ENCODE results near the gene SH3D21.

Gene SH3D21

GRCh38 chr1:36306210-36306901, at the start of gene SH3D21:
SH3D21 (plus strand) TSS chr1:36306368; CDS start chr1:36306421, 53 bp downstream.
- DNase-seq (ENCODE audit: low read depth in 3 of 3, low spot score in 1 of 3), result no peak

GRCh38 chr1:36256558-36257374, 49.4 kb upstream of the SH3D21 start:
- DNase-seq (ENCODE audit: low read depth in 3 of 3, low spot score in 1 of 3), result no peak

GRCh38 chr1:36257375-36257767, 48.8 kb upstream of the SH3D21 start:
- DNase-seq (ENCODE audit: low read depth in 3 of 3, low spot score in 1 of 3), result no peak

GRCh38 chr1:36258960-36259344, 47.2 kb upstream of the SH3D21 start:
- no peak for DNase-seq (ENCODE audit: low read depth in 3 of 3, low spot score in 1 of 3)

GRCh38 chr1:36268981-36269380, 37.2 kb upstream of the SH3D21 start:
- no peak for DNase-seq (ENCODE audit: low read depth in 3 of 3, low spot score in 1 of 3)

GRCh38 chr1:36269408-36269838, 36.7 kb upstream of the SH3D21 start:
- no peak for DNase-seq (ENCODE audit: low read depth in 3 of 3, low spot score in 1 of 3)

- DNase-seq (ENCODE audit: low read depth in 3 of 3, low spot score in 1 of 3), result no peak
These were observed 33.1 kb upstream of the SH3D21 start for GRCh38 chr1:36273024-36273423.

- no peak for DNase-seq (ENCODE audit: low read depth in 3 of 3, low spot score in 1 of 3)
These were observed 32.0 kb upstream of the SH3D21 start for GRCh38 chr1:36274201-36274600.

GRCh38 chr1:36276688-36277087, 29.5 kb upstream of the SH3D21 start:
- DNase-seq (ENCODE audit: low read depth in 3 of 3, low spot score in 1 of 3), result no peak

- DNase-seq (ENCODE audit: low read depth in 3 of 3, low spot score in 1 of 3), result no peak
These were observed 26.9 kb upstream of the SH3D21 start for GRCh38 chr1:36279110-36279788.

- DNase-seq (ENCODE audit: low read depth in 3 of 3, low spot score in 1 of 3), result no peak
These were observed 26.3 kb upstream of the SH3D21 start for GRCh38 chr1:36279789-36280296.

GRCh38 chr1:36284061-36284460, 22.1 kb upstream of the SH3D21 start:
- DNase-seq (ENCODE audit: low read depth in 3 of 3, low spot score in 1 of 3), result no peak

- DNase-seq (ENCODE audit: low read depth in 3 of 3, low spot score in 1 of 3), result no peak
These were observed 21.7 kb upstream of the SH3D21 start for GRCh38 chr1:36284517-36284916.

- peak in 1 of 3 donors; percentile 15 for DNase-seq (ENCODE audit: low read depth in 3 of 3, low spot score in 1 of 3)
These were observed 20.6 kb upstream of the SH3D21 start for GRCh38 chr1:36285443-36286101.

GRCh38 chr1:36286802-36287201, 19.4 kb upstream of the SH3D21 start:
- DNase-seq (ENCODE audit: low read depth in 3 of 3, low spot score in 1 of 3), result no peak

- DNase-seq (ENCODE audit: low read depth in 3 of 3, low spot score in 1 of 3), result no peak
These were observed 18.6 kb upstream of the SH3D21 start for GRCh38 chr1:36287595-36287994.

- DNase-seq (ENCODE audit: low read depth in 3 of 3, low spot score in 1 of 3), result no peak
These were observed 10.8 kb upstream of the SH3D21 start for GRCh38 chr1:36295390-36295789.

GRCh38 chr1:36297062-36297461, 9.1 kb upstream of the SH3D21 start:
- DNase-seq (ENCODE audit: low read depth in 3 of 3, low spot score in 1 of 3), result no peak

- no peak for DNase-seq (ENCODE audit: low read depth in 3 of 3, low spot score in 1 of 3)
These were observed 7.5 kb upstream of the SH3D21 start for GRCh38 chr1:36298640-36299039.

GRCh38 chr1:36300526-36300925, 5.6 kb upstream of the SH3D21 start:
- no peak for DNase-seq (ENCODE audit: low read depth in 3 of 3, low spot score in 1 of 3)

GRCh38 chr1:36301220-36301619, 4.9 kb upstream of the SH3D21 start:
- DNase-seq (ENCODE audit: low read depth in 3 of 3, low spot score in 1 of 3), result no peak
